Subcutaneous adipose tissue (tissue), 4 donors: Measurements from ENCODE around the gene KCND1. TPM values are rescaled to one million over a fixed set of nuclear protein-coding genes. Genes with fewer than 3 reads are reported as not detected.

Source experiments
- CTCF ChIP-seq: fragments of 450-650 bp; IDR thresholded peaks from one replicate; pipeline ENCODE4 v1.5.1; 2016; ENCODE audit warnings: low read depth, mild to moderate bottlenecking, control low read depth, antibody characterized with exemption, moderate library complexity
- total RNA-seq, 4 donors: library from RNA; depleted of rRNA; stranded (reverse); fragments of >200 nt; gene quantifications; one replicate each; pipeline ENCODE4 v1.1.0, GENCODE V29; 2016

KCND1 gene
- total RNA-seq, 4 donors from 2014 or later = 0.49 to 1.7 (median 1.1) TPM

DNA sequence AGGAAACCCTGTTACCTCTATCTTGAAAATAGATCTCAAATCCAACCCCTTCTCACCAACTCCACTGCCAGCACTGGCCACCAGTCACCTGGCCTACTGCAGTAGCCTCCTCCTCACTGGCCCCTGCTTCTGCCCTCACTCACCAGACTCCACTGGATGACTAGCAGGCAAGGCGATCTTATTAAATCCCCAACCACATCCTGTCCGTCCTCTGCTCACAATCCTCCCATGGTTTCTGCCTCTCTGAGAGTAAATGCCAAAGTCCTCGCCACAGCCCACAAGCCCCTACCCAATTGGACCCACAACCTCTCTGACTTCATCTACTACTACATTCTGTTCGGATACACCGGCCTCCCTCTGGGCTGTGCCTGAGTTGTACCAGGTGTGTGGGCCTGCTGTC is 47.4 kb downstream of the KCND1 start:
- TF ChIP-seq CTCF = no peak

- no peak for TF ChIP-seq CTCF
Measured at GRCh38 chrX:48923771-48924170, 47.9 kb downstream of the KCND1 start.

DNA sequence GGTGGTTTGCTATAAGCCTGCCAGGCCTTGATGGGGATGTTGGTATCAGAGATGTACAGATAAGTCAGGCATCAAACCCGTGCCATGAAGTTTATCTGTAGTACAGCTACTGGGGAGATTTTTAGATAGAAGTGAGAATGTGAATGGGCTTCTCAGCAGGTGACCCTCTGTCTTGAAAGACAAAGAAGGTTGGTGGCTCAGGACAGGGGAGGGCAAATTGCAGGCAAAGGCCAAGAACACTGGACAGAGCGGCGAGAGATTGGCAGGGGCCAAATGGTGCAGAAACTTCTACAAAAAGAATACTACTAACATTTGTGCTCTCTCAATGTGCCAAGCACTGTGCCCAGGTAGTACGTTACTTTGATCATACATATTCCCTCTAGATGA is 50.9 kb downstream of the KCND1 start:
- TF ChIP-seq CTCF = no peak

- TF ChIP-seq CTCF = no peak
Measured at GRCh38 chrX:48919947-48920717, 51.5 kb downstream of the KCND1 start.

DNA sequence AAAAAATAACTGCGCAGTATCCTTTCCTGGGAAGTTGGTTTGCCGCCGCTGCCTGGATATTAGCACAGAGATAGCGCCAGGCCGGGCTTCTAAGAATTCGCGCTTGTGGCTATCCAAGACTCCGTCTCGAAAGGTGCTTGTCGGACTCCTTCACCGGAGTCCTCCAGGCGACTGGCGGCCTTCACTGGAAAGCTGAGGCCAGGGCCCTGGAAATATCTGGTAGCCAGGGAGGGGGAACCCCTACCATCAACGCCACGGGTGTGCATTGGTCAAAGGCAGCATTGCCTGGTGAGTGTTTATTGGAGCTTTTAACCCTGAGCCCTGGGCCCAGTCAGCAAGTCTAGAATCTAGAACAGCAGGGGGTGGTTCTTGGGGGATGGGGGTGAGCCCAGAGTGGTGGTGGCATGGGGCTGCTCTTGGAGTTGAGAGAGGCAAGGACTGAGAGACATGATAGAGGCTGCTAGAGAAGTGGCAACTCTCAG is 52.2 kb downstream of the KCND1 start:
- no peak for TF ChIP-seq CTCF

GRCh38 chrX:48918643-48919340 is 52.9 kb downstream of the KCND1 start, which contains the start of gene PIM2:
Gene PIM2 (minus strand): TSS chrX:48919024. CDS start chrX:48918834, 190 bp downstream.
- TF ChIP-seq CTCF = no peak

DNA sequence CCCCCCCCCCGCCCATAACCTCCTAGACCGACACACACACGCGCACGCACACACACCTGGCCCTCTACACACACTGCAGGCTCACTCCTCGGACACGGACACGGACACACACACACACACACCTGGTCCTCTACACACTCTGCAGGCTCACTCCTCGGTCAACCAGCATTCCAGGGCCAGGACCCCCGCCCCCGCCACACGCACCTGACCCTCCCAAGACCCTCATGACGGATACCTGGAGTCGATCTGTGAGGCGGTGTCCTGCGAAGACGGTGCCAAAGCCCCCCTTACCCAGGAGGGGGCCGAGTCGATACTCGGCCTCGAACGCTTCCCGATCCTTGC is 53.4 kb downstream of the KCND1 start:
- TF ChIP-seq CTCF = no peak
